ENCODE results near the gene SFTPA1.
"Not testable (repeated sequence)": the region's sequence is repeated elsewhere in the genome, so short reads cannot be mapped to it uniquely, and the experiment has no call there.

The SFTPA1 gene

DNA sequence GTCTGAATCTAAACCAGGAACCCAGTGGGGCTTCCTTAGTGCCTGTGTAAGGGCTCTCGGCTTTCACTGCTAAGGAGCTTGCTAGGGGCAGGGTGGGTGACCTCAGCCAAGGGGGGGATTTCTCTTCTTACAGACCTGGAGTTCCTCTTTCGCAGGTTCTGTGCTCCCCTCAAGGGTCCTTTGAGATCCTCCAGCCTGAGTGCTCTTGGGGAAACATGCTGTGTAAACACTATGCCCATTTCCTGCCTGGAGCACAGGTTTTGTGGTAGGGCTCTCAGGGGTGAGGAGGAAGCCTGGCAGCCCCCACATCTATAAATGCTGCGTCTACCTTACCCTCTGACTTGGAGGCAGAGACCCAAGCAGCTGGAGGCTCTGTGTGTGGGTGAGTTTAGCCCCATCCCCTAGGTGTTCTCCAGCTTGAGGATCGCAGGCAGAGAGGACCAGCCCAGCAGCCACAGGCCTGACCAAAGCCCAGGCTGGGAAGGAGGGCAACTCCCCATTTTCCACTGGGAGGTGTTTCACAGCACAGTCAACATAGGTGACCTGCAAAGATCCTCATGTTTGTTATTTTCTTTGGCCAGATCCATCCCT, at the start of gene SFTPA1:
Gene SFTPA1, plus strand, starts transcription at position 339 of the 591 bp plus-strand sequence. CDS start 887 bp downstream, outside the sequence.
- DNase-seq, result no peak

DNA sequence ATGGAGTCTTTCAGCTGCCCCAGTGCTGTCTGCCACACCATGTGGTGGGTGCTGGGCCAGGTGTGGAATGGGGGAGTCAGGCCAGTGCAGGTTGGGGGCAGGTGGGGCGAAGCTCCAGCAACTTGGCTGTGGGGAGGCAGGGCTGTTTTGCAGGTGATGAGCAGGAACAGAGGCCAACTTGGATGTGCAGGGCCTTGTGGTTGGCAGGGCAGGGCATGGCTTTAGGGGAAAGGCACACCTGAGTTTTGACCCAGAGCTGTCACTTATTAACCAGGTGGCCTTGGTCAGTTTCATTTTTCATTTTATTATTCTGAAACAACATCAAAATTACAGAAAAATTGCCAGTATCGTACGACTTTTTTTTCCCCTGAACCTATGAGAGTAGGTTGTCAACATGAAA, 49.5 kb upstream of the SFTPA1 start:
- DNase-seq, result no peak

DNA sequence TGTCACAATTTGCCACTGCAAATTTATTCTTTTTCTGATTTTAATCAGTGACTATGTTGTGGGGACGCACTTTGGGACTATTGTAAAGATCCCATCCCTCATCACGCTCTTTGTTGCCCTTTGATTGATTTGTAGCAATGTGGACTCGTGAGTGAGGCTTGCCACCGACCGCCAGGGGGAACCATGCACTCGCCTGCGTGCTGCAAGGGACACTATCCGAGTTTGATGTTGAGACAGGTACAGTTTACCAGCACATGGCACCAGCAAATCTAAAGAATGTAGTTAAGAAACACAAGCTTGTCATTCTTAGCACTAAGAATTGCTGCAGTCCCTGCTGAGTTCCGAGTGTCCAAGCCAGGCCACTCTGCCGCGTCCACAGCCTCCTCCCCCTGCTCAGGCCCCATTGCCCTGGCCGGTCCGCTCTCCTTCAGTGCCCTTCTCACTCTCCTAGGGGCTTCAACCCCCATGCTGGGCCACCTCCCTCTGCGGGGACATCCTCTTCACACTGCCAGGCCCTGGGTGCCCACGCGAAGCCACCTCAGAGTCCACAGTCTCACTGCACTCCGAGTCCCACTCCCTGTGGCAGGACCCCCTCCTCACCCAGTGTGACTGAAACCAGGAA, 48.5 kb upstream of the SFTPA1 start:
- DNase-seq, result no peak

DNA sequence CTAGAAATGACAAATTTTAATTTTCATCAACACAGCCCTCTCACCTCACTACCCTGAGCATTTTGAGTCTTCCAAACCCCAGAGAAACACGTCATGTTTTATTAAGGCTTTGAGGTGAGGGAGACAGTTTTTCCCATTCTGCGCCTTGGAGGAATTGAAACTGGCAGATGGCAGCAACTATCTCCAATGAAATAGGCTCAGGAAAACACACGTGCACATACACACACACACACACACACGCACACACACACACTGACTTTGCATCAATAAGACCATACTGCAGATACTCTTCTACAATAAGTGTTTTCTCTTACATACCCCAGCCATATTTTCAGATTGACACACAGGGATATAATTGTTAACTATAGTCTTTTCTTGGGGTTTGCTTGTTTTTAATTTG, 47.3 kb upstream of the SFTPA1 start:
- DNase-seq, result no peak

DNA sequence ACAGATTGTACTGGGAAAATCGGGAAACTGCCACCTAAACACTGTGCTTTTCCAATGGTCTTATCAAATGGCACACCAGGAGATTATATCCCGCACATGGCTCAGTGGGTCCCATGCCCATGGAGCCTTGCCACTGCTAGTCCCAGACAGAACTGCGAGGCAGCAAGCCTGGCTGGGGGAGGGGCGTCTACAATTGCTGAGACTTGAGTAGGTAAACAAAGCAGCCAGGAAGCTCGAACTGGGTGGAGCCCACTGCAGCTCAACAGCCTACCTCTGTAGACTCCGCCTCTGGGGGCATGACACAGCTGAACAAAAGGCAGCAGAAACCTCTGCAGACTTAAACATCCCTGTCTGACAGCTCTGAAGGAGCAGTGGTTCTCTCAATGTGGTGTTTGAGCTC, 40.1 kb upstream of the SFTPA1 start:
- DNase-seq, result not testable (repeated sequence)

DNA sequence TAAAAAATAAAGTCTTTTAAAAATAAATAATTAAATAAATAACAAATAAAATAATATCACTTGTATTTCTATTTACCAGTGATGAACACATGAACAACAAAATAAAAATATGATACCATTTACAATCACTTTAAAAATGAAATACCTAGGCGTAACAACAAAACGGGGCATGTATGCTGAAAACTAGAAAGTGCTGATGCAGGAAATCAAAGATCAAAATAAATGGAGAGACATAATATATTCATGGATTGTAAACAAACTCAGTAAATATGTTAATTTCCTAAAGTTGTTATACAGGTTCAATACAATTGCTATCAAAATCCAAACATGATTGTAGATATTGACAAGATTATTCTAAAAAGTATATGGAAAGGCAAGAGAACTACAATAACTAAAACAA, 31.4 kb upstream of the SFTPA1 start:
- no peak for DNase-seq

DNA sequence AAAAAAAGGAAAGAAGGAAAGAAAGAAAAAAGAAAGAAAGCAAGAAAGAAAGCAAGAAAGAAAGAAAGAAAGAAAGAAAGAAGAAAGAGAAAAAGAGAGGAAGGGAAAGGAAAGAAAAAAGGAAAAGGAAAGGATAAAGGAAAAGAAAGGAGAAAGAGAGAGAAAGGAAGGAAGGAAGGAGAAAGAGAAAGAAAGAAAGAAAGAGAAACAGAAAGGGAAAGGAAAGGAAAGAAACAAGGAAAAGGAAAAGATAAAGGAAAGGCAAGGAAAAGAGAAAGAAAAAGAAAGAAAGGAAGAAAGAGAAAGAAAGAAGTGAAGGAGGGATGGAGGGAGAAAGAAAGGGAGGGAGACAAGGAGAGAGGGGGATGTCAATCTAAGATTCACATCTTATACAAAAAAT, 29.7 kb upstream of the SFTPA1 start:
- DNase-seq, result no peak

DNA sequence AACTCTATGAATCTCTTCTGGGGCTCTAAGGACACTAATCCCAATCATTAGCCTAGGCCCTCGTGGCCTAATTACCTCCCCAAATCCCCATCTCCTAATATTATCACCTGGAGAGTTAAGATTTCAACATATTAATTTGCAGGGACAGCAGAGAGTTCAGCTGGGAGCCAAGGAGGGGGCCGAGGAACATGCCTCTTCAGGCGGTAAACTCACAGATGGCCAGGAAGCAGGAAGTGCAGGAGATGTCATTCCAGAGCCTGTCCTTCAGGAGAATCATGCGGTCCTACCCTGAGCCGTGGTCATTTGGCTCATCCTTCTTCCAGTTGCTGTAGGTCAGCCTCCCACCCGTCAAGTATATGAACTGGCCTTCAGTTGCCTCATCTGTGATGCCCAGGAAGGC, 28.6 kb upstream of the SFTPA1 start:
- DNase-seq, result no peak

DNA sequence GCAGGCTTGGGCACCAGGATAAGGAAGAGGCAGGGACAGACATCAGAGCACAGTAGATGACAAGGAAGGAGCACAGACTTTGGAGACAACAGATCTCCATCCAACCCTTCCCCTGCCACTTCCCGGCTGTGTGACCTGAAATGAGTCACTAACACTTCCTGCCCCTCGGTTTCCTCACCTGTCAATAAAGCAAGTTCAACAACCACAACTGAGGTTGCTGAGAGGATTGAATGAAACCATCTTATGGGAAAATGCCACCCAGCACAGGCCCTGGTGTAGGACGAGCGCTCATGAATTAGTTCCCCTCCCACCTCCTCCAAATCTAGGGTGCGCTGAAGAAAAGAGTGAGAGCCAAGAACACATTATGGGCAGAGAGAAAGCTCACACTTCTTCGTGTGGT, 27.8 kb upstream of the SFTPA1 start:
- DNase-seq, result not testable (repeated sequence)

DNA sequence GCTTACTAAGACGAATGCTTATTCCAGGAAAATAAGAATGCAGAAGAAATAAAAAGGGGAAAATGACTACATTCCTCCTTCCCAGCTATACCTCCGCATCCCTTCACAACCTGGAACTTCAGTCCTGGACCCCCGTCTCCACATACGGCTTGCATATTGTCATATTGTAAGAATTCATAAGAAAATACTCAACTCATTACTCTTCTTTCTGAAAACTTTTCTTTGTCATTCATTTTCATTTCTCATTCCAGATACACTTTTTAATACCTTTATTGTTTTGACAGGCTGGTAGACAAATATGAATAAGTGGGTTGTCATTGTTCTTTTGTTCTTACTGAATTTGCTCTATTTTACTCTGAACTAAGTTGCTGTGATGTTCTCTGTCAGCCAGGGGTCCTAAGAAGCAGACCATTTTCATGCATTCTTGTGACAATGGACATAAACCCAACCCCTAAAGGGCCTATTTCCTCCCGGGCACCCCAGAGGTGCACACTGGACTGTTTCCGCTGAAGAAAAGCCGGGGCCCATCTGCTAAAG, 27.2 kb upstream of the SFTPA1 start:
- no peak for DNase-seq

DNA sequence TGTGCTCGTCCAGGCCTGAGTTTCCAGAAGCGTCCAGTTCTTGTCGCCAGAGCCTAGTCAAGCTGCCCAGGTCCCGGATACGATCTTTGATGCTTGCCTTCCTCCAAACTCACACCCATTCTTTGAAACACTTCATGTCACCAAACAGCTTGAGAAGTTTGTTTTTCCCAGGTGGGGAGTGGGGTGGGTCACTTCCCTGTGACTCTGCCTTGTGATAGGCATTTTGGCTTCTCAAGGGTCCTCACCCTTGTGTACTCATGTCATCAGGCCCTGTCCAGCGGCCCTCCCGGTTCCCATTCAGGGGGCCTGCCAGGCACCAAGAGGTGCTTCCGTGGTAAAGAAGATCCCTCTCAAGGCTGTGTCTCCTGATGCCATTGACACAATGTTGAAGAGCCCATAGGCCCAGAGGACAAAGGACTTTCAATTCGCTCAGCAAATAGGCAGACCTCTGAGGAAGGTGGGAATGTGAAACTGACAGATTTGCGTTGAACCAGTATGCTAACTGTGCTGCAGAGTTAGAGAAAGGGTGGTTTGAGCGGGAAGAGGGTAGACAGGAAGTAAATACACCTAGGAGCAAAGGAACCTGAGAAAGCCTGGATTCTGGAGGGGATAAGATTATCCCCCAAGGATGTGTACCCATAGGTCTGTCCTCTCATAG, 24.7 kb upstream of the SFTPA1 start:
- DNase-seq, result no peak

DNA sequence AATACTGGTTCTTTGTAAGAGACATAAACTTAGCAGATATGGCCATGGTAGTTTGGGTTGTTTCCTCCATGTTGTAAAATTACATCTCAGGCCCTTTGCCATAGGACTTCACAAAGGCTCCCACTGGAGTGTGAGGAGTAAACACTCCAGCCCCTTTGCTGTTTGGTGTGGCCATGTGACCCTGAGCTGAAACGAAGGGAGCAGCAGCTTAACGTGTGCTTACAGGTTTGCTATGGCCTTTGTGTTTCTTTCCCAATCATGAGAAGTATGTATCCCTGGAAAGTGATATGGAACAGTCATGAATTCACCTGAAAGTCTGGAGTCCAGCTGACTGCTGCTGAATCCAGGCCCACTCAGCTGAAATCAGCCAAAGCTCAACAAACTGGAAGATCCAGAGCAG, 23.8 kb upstream of the SFTPA1 start:
- no peak for DNase-seq

DNA sequence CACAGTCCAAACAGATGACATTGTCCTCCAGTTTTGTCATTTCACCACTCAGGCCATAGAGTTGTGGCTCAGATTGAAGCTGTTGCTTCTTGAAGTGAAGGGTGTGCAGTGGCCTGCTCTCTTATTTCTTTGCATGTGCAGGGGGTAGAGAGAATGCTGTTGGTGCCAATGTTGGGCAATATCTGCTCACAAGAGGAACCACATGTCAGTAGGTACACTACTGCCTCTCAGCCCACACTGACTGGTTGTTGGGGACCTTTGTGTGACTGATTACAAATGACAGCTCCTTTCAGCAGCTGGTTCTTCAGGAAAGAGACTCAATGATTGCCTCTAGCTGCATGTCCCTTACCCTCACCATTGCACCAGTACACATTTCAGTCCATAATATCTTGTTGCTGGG, 21.9 kb upstream of the SFTPA1 start:
- no peak for DNase-seq

DNA sequence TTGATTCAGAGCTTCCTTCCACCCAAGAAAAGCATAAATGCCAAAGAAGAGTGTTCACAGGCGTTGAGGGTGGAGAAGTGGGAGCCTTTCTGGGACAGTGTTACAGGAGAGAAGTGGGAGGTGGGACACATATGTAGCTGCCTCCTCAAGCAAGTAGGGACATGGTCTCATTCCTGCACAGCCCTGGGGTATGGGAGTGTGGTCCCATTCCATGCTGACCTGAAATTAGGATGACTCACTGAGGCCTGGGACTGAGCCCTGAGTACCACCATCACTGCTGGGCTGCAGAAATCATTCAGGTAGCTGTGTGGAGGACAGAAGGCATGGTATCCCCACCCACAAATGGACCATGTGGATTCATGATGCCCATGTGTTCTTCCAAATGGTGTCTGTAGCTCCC, 17.4 kb upstream of the SFTPA1 start:
- no peak for DNase-seq

DNA sequence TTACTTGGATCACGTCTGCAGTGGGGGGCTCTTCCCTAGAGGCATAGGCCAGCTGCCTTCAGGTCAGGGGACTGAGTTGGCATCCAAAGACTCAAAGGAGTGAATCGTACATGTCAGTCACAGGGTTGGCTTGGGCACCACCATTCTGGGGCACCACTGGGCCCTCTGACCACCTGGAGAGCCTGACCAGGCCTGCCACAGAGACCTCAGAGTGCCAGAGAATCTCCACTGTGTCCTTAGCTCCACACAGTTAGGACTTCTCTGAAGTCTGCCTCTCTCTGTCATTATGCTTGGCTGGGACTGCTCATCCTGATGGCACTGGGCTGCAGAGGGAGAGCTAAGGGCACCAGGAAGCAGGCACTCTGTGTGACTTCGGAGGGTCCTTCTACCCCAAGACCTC, 16.2 kb upstream of the SFTPA1 start:
- DNase-seq, result not testable (repeated sequence)

DNA sequence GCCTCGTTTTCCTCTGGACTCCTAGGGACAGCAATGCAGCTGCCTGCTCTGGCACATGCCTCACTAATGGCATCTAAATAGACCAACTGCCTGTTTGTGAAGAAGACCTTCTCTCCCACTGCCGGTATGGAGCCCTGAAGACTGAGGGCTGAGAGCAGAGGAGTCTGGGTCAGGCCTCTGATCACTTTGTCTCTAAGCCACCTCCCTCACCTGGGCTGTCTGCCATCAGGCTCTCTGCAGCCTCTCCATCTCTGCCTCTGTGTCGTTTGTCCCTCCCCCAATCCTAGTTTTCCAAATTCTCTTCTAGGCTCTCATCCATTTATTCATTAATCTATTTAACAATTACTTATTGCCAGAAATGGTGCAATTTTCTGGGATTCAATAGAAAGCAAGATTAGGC, 15.2 kb upstream of the SFTPA1 start:
- DNase-seq, result no peak

DNA sequence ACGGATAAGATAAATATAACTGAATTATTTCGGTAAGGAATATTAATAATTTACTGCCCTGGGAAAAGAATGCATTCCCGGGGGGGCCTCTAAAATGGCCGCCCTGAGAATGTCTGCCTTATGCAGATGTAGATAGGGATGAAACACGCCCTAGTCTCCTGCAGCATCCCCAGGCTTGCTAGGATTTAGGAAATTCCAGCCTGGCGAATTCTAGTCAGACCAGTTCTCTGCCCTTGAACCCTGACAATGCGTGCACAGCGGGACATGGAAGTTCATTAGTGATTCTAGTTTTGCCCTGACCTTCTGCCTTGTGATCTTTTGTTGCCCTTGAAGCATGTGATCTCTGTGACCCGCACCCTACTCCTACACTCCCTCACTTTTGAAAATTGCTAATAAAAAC, 11.1 kb upstream of the SFTPA1 start:
- DNase-seq, result not testable (repeated sequence)

DNA sequence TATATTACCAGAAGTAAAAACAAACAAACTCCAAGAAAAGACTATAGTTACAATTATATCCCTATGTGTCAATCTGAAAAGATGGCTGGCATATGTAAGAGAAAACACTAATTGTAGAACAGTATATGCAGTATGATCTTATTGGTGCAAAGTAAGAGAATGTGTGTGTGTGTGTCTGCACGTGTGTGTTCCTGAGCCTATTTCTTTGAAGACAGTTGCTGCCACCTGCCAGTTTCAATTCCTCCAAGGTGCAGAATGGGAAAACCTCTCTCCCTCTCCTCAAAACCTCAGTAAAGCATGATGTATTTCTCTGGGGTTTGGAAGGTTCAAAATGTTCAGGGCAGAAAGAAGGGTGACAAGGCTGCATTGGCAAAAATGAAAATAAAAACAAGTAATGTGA, 8.8 kb upstream of the SFTPA1 start:
- DNase-seq, result no peak

DNA sequence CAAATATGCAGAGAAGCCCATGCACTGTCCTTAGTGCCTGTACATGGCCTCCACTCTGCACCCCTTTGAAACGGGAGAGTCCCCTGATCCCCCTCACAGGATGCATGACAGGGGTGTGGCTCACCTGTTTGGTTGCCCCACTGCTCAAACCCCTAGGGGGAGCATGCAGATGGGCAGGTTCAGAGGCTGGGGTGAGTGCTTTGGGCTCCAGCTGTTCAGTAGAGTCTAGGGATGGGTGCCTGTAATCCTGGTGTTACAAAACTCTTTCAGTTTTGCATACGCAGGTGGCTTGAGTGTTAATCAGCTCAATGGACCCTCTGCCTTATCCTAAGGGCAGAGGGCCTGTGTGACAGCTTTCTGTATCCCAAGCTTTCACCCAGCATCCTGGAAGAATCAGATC, 7.8 kb upstream of the SFTPA1 start:
- no peak for DNase-seq

DNA sequence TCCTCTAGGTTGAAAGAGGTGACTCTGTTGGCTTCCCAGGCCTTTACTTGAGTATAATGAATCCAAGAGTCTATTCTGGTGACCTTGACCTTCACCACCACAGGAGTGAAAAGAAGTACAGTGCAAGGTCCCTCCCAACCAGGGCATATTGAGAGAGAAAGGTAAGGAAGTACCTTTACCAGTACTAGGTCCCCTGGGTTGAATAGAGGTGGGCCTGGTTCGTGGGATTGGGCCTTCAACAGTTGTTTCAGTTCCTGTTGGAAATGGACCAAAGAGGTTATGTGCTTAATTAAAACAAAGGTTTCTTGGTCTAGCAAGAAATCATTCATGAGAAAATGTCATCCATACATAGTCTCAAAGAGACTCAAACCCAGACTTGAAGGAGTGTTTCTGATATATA, 6.4 kb upstream of the SFTPA1 start:
- no peak for DNase-seq

DNA sequence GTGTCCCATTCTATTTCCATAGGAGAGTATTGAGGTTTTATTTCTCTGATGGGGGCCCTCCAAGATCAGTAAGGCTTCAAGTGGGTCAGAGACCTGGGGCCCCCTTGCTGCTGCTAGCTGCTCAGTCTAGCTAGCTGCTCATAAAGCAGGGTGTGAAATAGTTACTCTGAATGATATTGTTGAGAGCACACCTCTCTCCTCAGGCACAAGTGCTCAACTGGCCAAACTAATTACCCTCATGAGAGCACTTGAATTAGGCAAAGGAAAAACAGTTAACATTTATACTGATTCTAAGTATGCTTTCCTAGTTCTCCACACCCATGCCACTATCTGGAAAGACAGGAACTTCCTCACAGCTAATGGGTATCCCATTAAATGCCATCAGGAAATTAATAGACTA, 5.4 kb upstream of the SFTPA1 start:
- DNase-seq, result no peak

DNA sequence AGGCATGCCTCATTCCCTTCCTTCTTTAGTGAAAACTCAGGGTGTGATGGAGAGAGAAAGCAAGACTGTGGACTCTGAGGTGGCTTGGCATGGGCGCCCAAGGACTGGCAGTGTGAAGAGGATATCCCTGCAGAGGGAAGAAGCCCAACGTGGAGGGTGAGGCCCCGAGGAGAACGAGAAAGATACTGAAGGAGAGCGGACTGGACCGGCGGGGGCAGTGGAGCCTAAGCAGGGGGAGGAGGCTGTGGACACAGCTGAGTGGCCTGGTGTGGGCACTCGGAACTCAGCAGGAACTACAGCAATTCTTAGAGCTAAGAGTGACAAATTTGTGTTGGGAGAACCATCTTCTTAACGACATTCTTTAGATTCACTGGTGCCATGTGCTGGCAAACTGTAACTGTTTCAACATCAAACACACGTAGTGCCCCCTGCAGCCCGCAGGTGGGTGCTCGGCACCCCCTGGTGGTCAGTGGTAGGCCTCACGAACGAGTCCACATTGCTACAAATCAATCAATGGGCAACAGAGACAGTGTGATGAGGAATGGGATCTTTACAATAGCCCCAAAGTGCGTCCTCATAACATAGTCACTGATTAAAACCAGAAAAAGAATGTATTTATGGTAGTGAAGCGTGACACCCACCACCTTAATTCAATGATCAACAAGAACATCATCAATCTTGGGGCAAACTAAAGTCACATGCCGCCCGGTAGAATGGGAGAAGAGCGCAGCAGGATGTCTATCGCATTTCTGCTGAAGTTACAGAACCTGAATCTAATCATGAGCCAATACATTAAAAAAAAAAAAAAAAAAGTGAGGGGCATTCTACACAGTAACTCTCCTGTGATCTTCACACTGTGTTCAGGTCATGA, 2.0 kb upstream of the SFTPA1 start:
- DNase-seq, result no peak

DNA sequence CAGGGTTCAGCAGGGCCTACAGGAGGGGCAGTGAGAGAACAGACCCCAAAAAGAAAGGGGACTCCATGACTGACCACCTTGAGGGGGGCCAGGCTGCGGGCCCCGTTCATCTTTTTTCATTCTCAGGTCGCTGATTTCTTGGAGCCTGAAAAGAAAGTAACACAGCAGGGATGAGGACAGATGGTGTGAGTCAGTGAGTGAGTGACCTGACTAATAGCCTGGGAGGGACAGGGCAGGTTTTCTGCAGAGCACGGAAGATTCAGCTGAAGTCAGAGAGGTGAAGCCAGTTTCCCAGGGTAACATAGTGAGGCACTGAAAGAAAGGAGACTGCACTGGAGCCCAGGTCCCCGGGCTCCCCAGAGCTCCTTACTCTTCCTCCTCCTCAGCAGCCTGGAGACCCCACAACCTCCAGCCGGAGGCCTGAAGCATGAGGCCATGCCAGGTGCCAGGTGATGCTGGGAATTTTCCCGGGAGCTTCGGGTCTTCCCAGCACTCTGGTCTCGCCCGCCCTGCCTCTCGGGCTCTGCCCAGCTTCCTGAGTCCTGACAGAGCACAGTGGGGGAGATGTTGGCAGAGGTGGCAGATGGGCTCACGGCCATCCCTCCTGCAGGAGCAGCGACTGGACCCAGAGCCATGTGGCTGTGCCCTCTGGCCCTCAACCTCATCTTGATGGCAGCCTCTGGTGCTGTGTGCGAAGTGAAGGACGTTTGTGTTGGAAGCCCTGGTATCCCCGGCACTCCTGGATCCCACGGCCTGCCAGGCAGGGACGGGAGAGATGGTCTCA, 646 bp downstream of the SFTPA1 start:
- peak; percentile 35 for DNase-seq

Measured in DMS 273 treated with DMSO at 0.1 percent for 48 hours (cell line).